HUES6 (cell line): ENCODE measurements around the gene DMBT1.

Experiments
- H3K27ac ChIP-seq: 2 replicates; pipeline ENCODE4 v1.7.0; 2013; ENCODE audit warnings: low read depth, mild to moderate bottlenecking, low read length, inconsistent platforms
- H3K27me3 ChIP-seq: 2 replicates; pipeline ENCODE4 v1.6.1; 2013; ENCODE audit warnings: low read length; ENCODE audit not compliant: control insufficient read depth, insufficient read depth
- H3K36me3 ChIP-seq: 2 replicates; pipeline ENCODE4 v1.6.1; 2013; ENCODE audit warnings: low read length; ENCODE audit not compliant: control insufficient read depth, insufficient read depth
- H3K4me1 ChIP-seq: 2 replicates; pipeline ENCODE4 v1.6.1; 2013; ENCODE audit warnings: low read length; ENCODE audit not compliant: control insufficient read depth, insufficient read depth
- H3K4me3 ChIP-seq: 2 replicates; pipeline ENCODE4 v1.5.1; 2013; ENCODE audit warnings: low read depth, low read length
- H3K9ac ChIP-seq: one replicate; pipeline ENCODE4 v1.6.1; 2013; ENCODE audit warnings: mild to moderate bottlenecking, low read length
- H3K9me3 ChIP-seq: 2 replicates; pipeline ENCODE4 v1.6.1; 2013; ENCODE audit warnings: low read depth, low read length; ENCODE audit not compliant: control insufficient read depth, insufficient read depth

Gene DMBT1

DNA sequence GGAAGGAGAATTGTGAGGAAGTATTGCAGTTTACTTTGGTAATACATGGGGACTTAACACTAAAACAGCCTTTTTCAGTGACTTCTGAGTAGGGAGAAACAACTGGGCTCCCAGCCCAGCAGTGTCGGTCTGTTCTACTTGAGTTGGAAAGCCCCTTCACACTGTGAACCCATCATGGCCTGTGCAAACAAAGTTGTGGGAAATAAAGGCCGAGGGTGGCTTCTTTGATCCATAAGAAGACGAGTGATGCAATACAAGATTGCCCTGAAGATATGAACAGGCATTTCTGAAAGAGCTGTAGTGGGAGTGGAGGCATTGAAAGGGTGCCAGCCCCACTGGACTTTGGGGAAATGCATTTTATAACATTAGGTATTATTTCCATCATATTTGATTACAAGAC, 110.8 kb downstream of the DMBT1 start:
- Histone ChIP-seq H3K9me3 (no peaks in the 10 kb centered on the region), H3K4me3 (no peak overlapping the region), H3K27ac (no peak overlapping the region)

DNA sequence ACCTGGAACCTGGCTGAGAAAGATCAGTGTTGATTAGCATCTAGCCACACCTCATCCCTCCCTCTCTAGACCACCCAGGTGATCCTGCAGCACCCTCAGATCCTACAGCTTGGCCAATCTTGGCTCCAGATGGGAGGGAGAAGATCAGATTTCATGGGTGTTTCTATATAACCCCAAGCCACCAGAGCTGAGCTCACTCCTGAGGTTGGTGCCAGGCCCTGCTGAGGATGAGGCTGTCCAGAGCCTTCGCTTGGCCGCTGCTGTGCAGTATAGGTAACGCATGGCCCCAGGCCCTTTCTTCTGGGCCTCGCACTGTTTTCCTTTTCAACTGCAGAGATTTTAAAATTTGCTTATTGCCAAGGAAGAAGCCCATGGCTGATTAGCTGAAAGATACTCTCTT, 112.1 kb downstream of the DMBT1 start:
- H3K4me1 ChIP-seq, result no peaks in the 10 kb centered on the region
- H3K4me3 ChIP-seq, result no peak overlapping the region
- no peaks in the 10 kb centered on the region for H3K36me3 ChIP-seq
- no peaks in the 10 kb centered on the region for H3K9me3 ChIP-seq
- H3K9ac ChIP-seq, result no peak overlapping the region
- peaks cover 3% of the 10 kb centered on the region for H3K27me3 ChIP-seq
- no peak overlapping the region for H3K27ac ChIP-seq

More for the DNA sequence above, 110.8 kb downstream of the DMBT1 start:
- Histone ChIP-seq H3K4me1 (no peaks in the 10 kb centered on the region), H3K9ac (no peak overlapping the region), H3K36me3 (no peaks in the 10 kb centered on the region), H3K27me3 (no peaks in the 10 kb centered on the region; the same call in 1 of the 2 replicates)

- H3K36me3 ChIP-seq, result no peaks in the 10 kb centered on the region
- H3K27me3 ChIP-seq, result peaks cover 6% of the 10 kb centered on the region
- no peak overlapping the region for H3K9ac ChIP-seq
- no peak overlapping the region for H3K27ac ChIP-seq
- H3K4me1 ChIP-seq, result no peaks in the 10 kb centered on the region
- H3K4me3 ChIP-seq, result no peak overlapping the region
- H3K9me3 ChIP-seq, result no peaks in the 10 kb centered on the region
These were observed 112.7 kb downstream of the DMBT1 start for GRCh38 chr10:122673269-122673668.

DNA sequence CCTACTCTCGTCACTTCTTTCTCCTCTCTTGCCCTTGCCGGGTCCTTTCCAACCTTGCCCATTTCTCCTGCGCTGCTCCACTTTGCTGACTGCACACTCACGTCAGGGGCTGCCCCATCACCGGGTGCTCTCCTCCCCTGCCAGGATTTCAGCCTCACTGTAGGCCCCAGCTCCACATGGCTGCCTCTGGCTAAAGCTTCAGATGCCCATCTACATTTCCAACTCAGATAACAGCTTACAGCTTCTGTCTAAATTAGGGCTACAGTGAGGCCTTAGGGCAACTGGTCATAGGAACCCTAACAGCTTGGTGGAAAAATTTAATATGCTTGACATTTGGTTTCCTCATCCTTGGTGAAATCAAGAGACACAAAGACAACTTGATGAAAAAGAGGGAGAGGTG, 113.2 kb downstream of the DMBT1 start:
- Histone ChIP-seq H3K27ac (no peak overlapping the region), H3K36me3 (no peaks in the 10 kb centered on the region), H3K9ac (no peak overlapping the region), H3K9me3 (no peaks in the 10 kb centered on the region), H3K4me3 (no peak overlapping the region), H3K4me1 (no peaks in the 10 kb centered on the region), H3K27me3 (peaks cover 10% of the 10 kb centered on the region)

GRCh38 chr10:122674781-122675180, 114.2 kb downstream of the DMBT1 start:
- Histone ChIP-seq H3K36me3 (no peaks in the 10 kb centered on the region), H3K9me3 (no peaks in the 10 kb centered on the region; the same call in 1 of the 2 replicates), H3K9ac (no peak overlapping the region), H3K4me3 (no peak overlapping the region), H3K4me1 (no peaks in the 10 kb centered on the region), H3K27me3 (peaks cover 14% of the 10 kb centered on the region), H3K27ac (no peak overlapping the region)

DNA sequence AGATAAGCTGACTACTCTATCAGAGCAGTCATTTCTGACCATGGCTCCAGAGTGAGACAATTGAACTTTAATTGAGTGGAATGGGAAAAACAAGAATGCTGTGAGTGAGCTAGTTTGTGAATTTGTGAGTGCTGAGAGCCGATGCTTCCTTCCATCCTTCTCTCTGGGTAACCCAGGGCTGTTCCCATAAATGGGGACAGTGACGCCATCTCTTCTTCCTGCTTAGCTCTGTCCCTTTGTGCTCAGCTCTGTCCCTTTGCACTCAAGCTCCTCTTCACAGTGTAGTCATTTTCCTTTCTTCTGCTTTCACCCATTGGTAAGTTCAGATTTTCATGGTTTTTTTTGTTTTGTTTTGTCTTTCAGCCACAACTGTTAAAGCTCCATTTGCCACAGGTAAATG, 114.7 kb downstream of the DMBT1 start:
- no peaks in the 10 kb centered on the region for H3K36me3 ChIP-seq
- no peaks in the 10 kb centered on the region; the same call in 1 of the 2 replicates for H3K9me3 ChIP-seq
- H3K27ac ChIP-seq, result no peak overlapping the region
- H3K4me1 ChIP-seq, result no peaks in the 10 kb centered on the region
- no peak overlapping the region for H3K4me3 ChIP-seq
- H3K27me3 ChIP-seq, result peaks cover 14% of the 10 kb centered on the region
- no peak overlapping the region for H3K9ac ChIP-seq

DNA sequence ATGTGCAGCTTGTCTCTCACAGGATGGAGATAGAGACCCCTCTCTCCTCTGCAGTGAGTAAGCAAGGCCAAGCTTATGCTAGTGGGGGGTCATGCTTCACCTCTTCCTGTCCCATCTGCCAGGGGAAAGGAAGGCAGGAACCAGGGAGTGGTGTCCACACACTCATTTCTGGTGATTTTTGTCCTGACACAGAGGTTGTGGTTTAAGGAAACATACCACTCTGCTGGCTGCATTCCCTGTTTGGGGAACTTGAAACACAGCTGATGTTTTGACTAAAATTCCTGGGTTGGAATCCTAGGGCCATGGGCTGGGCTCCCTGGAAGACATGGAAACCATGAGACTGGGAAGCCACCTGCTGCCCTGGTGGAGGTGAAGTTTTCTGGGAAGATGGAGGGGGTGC, 117.7 kb downstream of the DMBT1 start:
- Histone ChIP-seq H3K9me3 (no peaks in the 10 kb centered on the region; the same call in 1 of the 2 replicates), H3K27ac (no peak overlapping the region), H3K9ac (no peak overlapping the region), H3K36me3 (no peaks in the 10 kb centered on the region), H3K4me3 (no peak overlapping the region), H3K27me3 (peaks cover 18% of the 10 kb centered on the region), H3K4me1 (no peaks in the 10 kb centered on the region)

DNA sequence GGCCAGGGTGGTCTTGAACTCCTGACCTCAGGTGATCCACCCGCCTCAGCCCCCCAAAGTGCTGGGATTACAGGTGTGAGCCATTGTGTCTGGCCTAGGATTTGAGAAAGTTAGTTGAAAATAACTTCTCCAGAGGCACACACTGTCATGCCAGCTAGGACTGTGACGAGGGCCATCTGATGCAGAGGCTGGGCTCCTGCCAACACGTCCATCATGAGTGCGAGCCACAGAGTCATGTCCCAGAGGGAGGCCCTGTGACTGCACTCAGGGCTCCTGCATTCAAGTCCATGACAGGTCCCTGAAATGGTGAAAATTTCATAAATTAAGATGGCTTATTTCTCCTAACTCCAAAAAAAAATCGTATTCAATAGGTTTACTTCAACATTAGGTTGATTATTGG, 122.0 kb downstream of the DMBT1 start:
- no peaks in the 10 kb centered on the region for H3K4me1 ChIP-seq
- no peak overlapping the region for H3K27ac ChIP-seq
- H3K9ac ChIP-seq, result no peak overlapping the region
- no peak overlapping the region for H3K4me3 ChIP-seq
- H3K27me3 ChIP-seq, result peaks cover 30% of the 10 kb centered on the region; the same call in 1 of the 2 replicates
- H3K9me3 ChIP-seq, result peaks cover 4% of the 10 kb centered on the region; the same call in 1 of the 2 replicates
- no peaks in the 10 kb centered on the region for H3K36me3 ChIP-seq

DNA sequence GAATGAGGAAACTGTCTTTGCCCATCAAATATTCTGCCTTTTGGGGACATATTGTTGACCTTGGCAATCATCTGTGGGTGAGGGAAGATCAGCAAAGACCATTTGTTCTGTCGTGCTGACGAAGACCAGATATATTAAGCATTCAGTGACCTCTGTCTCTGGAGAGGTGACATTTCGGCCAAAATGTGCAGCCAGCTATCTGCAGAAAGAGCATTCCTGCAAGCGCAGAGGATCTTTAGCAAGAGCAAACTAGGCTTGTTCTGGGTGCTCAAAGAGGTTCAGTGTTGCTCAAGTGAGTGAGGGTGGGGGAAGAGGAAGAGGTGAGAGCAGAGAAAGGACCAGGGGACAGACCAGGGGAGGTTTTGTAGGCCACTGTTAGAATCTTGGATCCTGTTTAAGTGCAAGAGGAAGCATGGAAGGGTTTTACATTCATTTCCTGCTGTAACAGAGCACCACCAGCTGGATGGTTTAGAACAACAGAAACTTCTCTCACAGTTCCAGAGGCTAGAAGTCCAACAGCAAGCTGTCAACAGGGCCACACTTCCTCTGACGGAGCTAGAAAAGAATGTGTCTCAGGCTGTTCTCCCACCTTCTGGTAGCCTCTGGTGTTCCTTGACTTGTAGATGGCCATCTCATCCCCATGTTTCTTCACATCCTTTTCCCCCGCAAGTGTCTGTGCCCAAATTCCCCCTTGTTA, 127.9 kb downstream of the DMBT1 start:
- Histone ChIP-seq H3K27me3 (peaks cover 23% of the 10 kb centered on the region; the same call in 1 of the 2 replicates), H3K4me3 (no peak overlapping the region), H3K27ac (no peak overlapping the region), H3K36me3 (no peaks in the 10 kb centered on the region), H3K9ac (no peak overlapping the region), H3K4me1 (no peaks in the 10 kb centered on the region), H3K9me3 (peaks cover 4% of the 10 kb centered on the region; the same call in 1 of the 2 replicates)

- Histone ChIP-seq H3K9ac (no peak overlapping the region), H3K27me3 (peaks cover 16% of the 10 kb centered on the region; the same call in 1 of the 2 replicates), H3K4me1 (no peaks in the 10 kb centered on the region), H3K9me3 (peaks cover 4% of the 10 kb centered on the region; the same call in 1 of the 2 replicates), H3K36me3 (no peaks in the 10 kb centered on the region), H3K4me3 (no peak overlapping the region), H3K27ac (no peak overlapping the region)
These were observed 128.7 kb downstream of the DMBT1 start for GRCh38 chr10:122689146-122689820.

- peaks cover 11% of the 10 kb centered on the region; the same call in 1 of the 2 replicates for H3K27me3 ChIP-seq
- H3K36me3 ChIP-seq, result no peaks in the 10 kb centered on the region
- no peak overlapping the region for H3K4me3 ChIP-seq
- H3K27ac ChIP-seq, result no peak overlapping the region
- no peaks in the 10 kb centered on the region for H3K4me1 ChIP-seq
- H3K9ac ChIP-seq, result no peak overlapping the region
- no peaks in the 10 kb centered on the region for H3K9me3 ChIP-seq
These were observed 132.2 kb downstream of the DMBT1 start for GRCh38 chr10:122692744-122693143.
